ENCODE measurements around the gene HBA1. TPM values are rescaled to one million over a fixed set of nuclear protein-coding genes. Genes with fewer than 3 reads are reported as not detected.

The HBA1 gene
- total RNA-seq, 3 donors from 2014 or later (not counting 1 experiment from before 2014, with no cell fraction given), result 16.9 TPM; not detected in 2

GRCh38 chr16:189604-190186 lies 13.2 kb downstream of the HBA1 start:
- ATAC-seq (no peak), DNase-seq (no peak)
- Mint-ChIP-seq H3K27ac (peak overlapping the region; percentile 49 to 59), H3K27me3 (ENCODE audit: low read depth in 2 of 2) (no peaks in the 10 kb centered on the region), H3K9me3 (no peaks in the 10 kb centered on the region), H3K4me1 (peaks cover 0 to 5% of the 10 kb centered on the region in 2 donors), H3K36me3 (no peaks in the 10 kb centered on the region), H3K4me3 (no peak overlapping the region)
- H3K36me3 ChIP-seq (ENCODE audit: control insufficient read depth, insufficient read depth, low read length), result peaks cover 55% of the 10 kb centered on the region
- intact Hi-C loops (cut with micrococcal nuclease), result no loop called here
- no peak overlapping the region for H3K4me3 ChIP-seq (ENCODE audit: low read length)
- H3K9me3 ChIP-seq (ENCODE audit: control insufficient read depth, insufficient read depth, low read length), result no peaks in the 10 kb centered on the region
- no peaks in the 10 kb centered on the region for H3K4me1 ChIP-seq (ENCODE audit: control insufficient read depth, insufficient read depth, low read length)
- TF ChIP-seq, protein P1, sequence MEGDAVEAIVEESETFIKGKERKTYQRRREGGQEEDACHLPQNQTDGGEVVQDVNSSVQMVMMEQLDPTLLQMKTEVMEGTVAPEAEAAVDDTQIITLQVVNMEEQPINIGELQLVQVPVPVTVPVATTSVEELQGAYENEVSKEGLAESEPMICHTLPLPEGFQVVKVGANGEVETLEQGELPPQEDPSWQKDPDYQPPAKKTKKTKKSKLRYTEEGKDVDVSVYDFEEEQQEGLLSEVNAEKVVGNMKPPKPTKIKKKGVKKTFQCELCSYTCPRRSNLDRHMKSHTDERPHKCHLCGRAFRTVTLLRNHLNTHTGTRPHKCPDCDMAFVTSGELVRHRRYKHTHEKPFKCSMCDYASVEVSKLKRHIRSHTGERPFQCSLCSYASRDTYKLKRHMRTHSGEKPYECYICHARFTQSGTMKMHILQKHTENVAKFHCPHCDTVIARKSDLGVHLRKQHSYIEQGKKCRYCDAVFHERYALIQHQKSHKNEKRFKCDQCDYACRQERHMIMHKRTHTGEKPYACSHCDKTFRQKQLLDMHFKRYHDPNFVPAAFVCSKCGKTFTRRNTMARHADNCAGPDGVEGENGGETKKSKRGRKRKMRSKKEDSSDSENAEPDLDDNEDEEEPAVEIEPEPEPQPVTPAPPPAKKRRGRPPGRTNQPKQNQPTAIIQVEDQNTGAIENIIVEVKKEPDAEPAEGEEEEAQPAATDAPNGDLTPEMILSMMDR (IDR thresholded peaks at IDR 0.05), result no peak
- 97% methylated on average over 34 of the region's 34 CpGs for WGBS (ENCODE audit: insufficient coverage)
- no peaks in the 10 kb centered on the region for H3K27me3 ChIP-seq (ENCODE audit: control insufficient read depth, insufficient read depth, low read length)
- H3K27ac ChIP-seq (ENCODE audit: low read length), result no peak overlapping the region

- TF ChIP-seq, protein P1 (IDR thresholded peaks at IDR 0.05), result no peak
Measured at GRCh38 chr16:191831-192230, 15.4 kb downstream of the HBA1 start.

DNA sequence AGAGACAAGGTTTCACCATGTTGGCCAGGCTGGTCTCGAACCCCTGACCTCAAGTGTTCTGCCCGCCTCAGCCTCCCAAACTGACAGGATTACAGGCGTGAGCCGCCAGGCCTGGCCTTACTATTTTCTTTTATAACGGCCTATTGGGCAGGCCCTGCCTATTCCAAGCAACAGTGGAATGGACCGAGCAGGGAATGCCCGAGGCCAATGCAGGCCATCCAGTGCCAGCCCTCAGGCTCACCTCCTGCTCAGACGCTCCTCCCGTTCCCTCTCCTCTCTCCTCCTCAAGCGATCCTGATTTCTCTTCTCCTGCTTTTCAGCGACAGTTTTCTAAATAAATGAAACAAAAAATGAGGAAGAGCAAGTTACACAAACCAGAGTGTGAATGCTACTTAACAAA lies 16.2 kb downstream of the HBA1 start:
- 98% methylated on average over 10 of the region's 11 CpGs for WGBS (ENCODE audit: insufficient coverage)
- no peak overlapping the region for H3K27ac ChIP-seq (ENCODE audit: low read length)
- Mint-ChIP-seq H3K4me1 (peaks cover 0 to 5% of the 10 kb centered on the region in 2 donors), H3K9me3 (no peaks in the 10 kb centered on the region), H3K4me3 (no peak overlapping the region), H3K36me3 (no peaks in the 10 kb centered on the region), H3K27ac (no peak overlapping the region), H3K27me3 (ENCODE audit: low read depth in 2 of 2) (no peaks in the 10 kb centered on the region)
- H3K4me1 ChIP-seq (ENCODE audit: control insufficient read depth, insufficient read depth, low read length), result no peaks in the 10 kb centered on the region
- no peaks in the 10 kb centered on the region for H3K27me3 ChIP-seq (ENCODE audit: control insufficient read depth, insufficient read depth, low read length)
- no peak for DNase-seq
- ATAC-seq, result no peak
- H3K36me3 ChIP-seq (ENCODE audit: control insufficient read depth, insufficient read depth, low read length), result peaks cover 65% of the 10 kb centered on the region
- TF ChIP-seq, protein P1 (IDR thresholded peaks at IDR 0.05), result no peak
- H3K9me3 ChIP-seq (ENCODE audit: control insufficient read depth, insufficient read depth, low read length), result no peaks in the 10 kb centered on the region
- H3K4me3 ChIP-seq (ENCODE audit: low read length), result no peak overlapping the region
- intact Hi-C loops (cut with micrococcal nuclease), result no loop called here

More at GRCh38 chr16:191831-192230, 15.4 kb downstream of the HBA1 start:
- Histone ChIP-seq H3K9me3 (ENCODE audit: control insufficient read depth, insufficient read depth, low read length) (no peaks in the 10 kb centered on the region), H3K27me3 (ENCODE audit: control insufficient read depth, insufficient read depth, low read length) (no peaks in the 10 kb centered on the region), H3K4me1 (ENCODE audit: control insufficient read depth, insufficient read depth, low read length) (no peaks in the 10 kb centered on the region), H3K27ac (ENCODE audit: low read length) (no peak overlapping the region), H3K36me3 (ENCODE audit: control insufficient read depth, insufficient read depth, low read length) (peaks cover 65% of the 10 kb centered on the region), H3K4me3 (ENCODE audit: low read length) (no peak overlapping the region)
- DNase-seq, result no peak
- H3K4me3 Mint-ChIP-seq, result no peak overlapping the region
- ATAC-seq, result no peak
- H3K4me1 Mint-ChIP-seq, result peaks cover 0 to 5% of the 10 kb centered on the region in 2 donors
- no peaks in the 10 kb centered on the region for H3K36me3 Mint-ChIP-seq
- no peaks in the 10 kb centered on the region for H3K27me3 Mint-ChIP-seq (ENCODE audit: low read depth in 2 of 2)
- 92% methylated on average over 4 of the region's 4 CpGs for WGBS (ENCODE audit: insufficient coverage)
- intact Hi-C loops (cut with micrococcal nuclease), result no loop called here
- H3K27ac Mint-ChIP-seq, result peak overlapping the region; percentile 11 to 27
- no peaks in the 10 kb centered on the region for H3K9me3 Mint-ChIP-seq

DNA sequence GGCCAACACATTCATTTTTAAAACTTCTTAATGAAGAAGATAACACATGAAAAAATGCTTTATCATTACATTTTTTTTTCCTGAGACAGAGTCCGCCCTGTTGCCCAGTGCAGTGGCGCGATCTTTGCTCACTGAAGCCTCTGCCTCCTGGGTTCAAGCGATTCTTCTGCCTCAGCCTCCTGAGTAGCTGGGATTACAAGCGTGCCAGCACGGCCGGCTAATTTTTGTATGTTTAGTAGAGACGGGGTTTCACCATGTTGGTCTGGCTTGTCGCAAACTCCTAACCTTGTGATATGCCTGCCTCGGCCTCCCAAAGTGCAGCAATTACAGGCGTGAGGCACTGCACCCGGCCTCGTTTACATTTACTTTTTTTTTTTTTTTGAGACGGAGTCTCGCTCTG lies 17.0 kb downstream of the HBA1 start:
- Histone ChIP-seq H3K27ac (ENCODE audit: low read length) (no peak overlapping the region), H3K27me3 (ENCODE audit: control insufficient read depth, insufficient read depth, low read length) (no peaks in the 10 kb centered on the region), H3K9me3 (ENCODE audit: control insufficient read depth, insufficient read depth, low read length) (no peaks in the 10 kb centered on the region), H3K4me3 (ENCODE audit: low read length) (no peak overlapping the region), H3K36me3 (ENCODE audit: control insufficient read depth, insufficient read depth, low read length) (peaks cover 67% of the 10 kb centered on the region), H3K4me1 (ENCODE audit: control insufficient read depth, insufficient read depth, low read length) (no peaks in the 10 kb centered on the region)
- 97% methylated on average over 15 of the region's 15 CpGs for WGBS (ENCODE audit: insufficient coverage)
- TF ChIP-seq, protein P1 (IDR thresholded peaks at IDR 0.05), result no peak
- DNase-seq, result no peak
- H3K27ac Mint-ChIP-seq, result no peak overlapping the region
- no peak overlapping the region for H3K4me3 Mint-ChIP-seq
- H3K9me3 Mint-ChIP-seq, result no peaks in the 10 kb centered on the region
- no peaks in the 10 kb centered on the region for H3K27me3 Mint-ChIP-seq (ENCODE audit: low read depth in 2 of 2)
- no peak for ATAC-seq
- H3K4me1 Mint-ChIP-seq, result peaks cover 0 to 5% of the 10 kb centered on the region in 2 donors
- intact Hi-C loops (cut with micrococcal nuclease), result no loop called here
- H3K36me3 Mint-ChIP-seq, result no peaks in the 10 kb centered on the region
